Measurements from ENCODE around the gene MINK1. TPM values are rescaled to one million over a fixed set of nuclear protein-coding genes. Genes with fewer than 3 reads are reported as not detected.
"Not testable (repeated sequence)": the region's sequence is repeated elsewhere in the genome, so short reads cannot be mapped to it uniquely, and the experiment has no call there.

MINK1 gene
- total and polyA plus RNA-seq, 9 donors = 37.6 to 177 (median 95.8) TPM

- no peaks in the 10 kb centered on the region for H3K27me3 ChIP-seq
- peaks cover 15% of the 10 kb centered on the region for H3K4me1 ChIP-seq (ENCODE audit: insufficient read depth)
- intact Hi-C loops (cut with DNase I) = no loop called here
- H3K36me3 ChIP-seq = no peaks in the 10 kb centered on the region
- 91 to 93% (median 93%) methylated on average over 16 of the region's 16 CpGs for WGBS, 3 donors
- H3K27ac ChIP-seq = no peak overlapping the region
- no peaks in the 10 kb centered on the region for H3K9me3 ChIP-seq
- DNase-seq = no peak
- TF ChIP-seq EP300 (IDR thresholded peaks at IDR 0.05) (no peak), CTCF (IDR thresholded peaks at IDR 0.05) (no peak), POLR2A (IDR thresholded peaks at IDR 0.05) (no peak)
- no peak overlapping the region for H3K4me3 ChIP-seq
Measured at GRCh38 chr17:4861052-4861451, 27.9 kb downstream of the MINK1 start.

GRCh38 chr17:4862720-4863119, 29.6 kb downstream of the MINK1 start:
- Histone ChIP-seq H3K4me1 (ENCODE audit: insufficient read depth) (peaks cover 7% of the 10 kb centered on the region), H3K9me3 (no peaks in the 10 kb centered on the region), H3K36me3 (no peaks in the 10 kb centered on the region), H3K27ac (no peak overlapping the region), H3K4me3 (no peak overlapping the region), H3K27me3 (no peaks in the 10 kb centered on the region)
- intact Hi-C loops (cut with DNase I) = no loop called here
- TF ChIP-seq CTCF (IDR thresholded peaks at IDR 0.05) = no peak
- no peak for TF ChIP-seq POLR2A (IDR thresholded peaks at IDR 0.05)
- DNase-seq = no peak
- 87 to 93% (median 91%) methylated on average over 4 of the region's 4 CpGs for WGBS, 3 donors

GRCh38 chr17:4863321-4863720, 30.2 kb downstream of the MINK1 start:
- 67 to 75% (median 73%) methylated on average over 1 of the region's 1 CpG for WGBS, 3 donors
- intact Hi-C loops (cut with DNase I) = no loop called here
- no peaks in the 10 kb centered on the region for H3K36me3 ChIP-seq

GRCh38 chr17:4867535-4867934, 34.4 kb downstream of the MINK1 start:
- DNase-seq; H3K4me3 ChIP-seq; H3K4me1 ChIP-seq (ENCODE audit: insufficient read depth); H3K27me3 ChIP-seq; intact Hi-C loops (cut with DNase I); H3K9me3 ChIP-seq; H3K36me3 ChIP-seq; H3K27ac ChIP-seq: not testable (repeated sequence)
- 74 to 91% (median 83%) methylated on average over 5 of the region's 5 CpGs for WGBS, 3 donors

More at GRCh38 chr17:4863321-4863720, 30.2 kb downstream of the MINK1 start:
- Histone ChIP-seq H3K4me3 (no peak overlapping the region), H3K27ac (no peak overlapping the region), H3K27me3 (no peaks in the 10 kb centered on the region), H3K4me1 (ENCODE audit: insufficient read depth) (peaks cover 5% of the 10 kb centered on the region), H3K9me3 (no peaks in the 10 kb centered on the region)
- no peak for DNase-seq
- TF ChIP-seq EP300 (IDR thresholded peaks at IDR 0.05) (no peak), CTCF (IDR thresholded peaks at IDR 0.05) (no peak), POLR2A (IDR thresholded peaks at IDR 0.05) (no peak)

DNA sequence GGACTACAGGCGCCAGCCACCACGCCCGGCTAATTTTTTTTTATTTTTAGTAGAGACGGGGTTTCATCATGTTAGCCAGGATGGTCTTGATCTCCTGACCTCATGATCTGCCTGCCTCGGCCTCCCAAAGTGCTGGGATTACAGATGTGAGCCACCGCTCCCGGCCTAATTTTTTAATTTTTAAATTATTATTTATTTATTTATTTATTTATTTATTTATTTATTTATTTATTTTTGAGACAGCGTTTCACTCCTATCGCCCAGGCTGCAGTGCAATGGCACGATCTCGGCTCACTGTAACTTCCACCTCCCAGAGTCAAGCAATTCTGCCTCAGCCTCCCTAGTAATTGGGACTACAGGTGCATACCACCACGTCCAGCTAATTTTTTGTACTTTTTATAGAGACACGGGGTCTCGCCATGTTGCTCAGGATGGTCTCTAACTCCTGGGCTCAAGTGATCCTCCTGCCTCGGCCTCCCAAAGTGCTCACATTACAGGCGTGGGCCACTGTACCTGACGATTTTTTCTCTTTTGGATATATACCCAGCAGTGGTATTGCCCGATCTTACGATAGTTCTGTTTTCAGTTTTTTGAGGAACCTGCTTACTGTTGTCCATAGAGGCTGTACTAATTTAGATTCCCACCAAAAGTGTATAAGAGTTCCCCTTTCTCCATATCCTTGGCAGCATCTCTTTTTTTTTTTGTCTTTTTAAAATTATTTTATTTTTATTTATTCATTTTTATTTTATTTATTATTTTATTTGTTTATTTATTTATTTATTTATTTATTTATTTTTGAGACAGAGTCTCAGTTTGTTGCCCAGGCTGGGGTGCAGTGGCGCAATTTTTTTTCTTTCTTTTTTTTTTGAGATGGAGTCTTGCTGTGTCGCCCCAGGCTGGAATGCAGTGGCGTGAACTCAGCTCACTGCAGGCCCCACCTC, 36.2 kb downstream of the MINK1 start:
- intact Hi-C loops (cut with DNase I); H3K27me3 ChIP-seq; H3K36me3 ChIP-seq; H3K9me3 ChIP-seq; H3K27ac ChIP-seq; DNase-seq; H3K4me3 ChIP-seq; H3K4me1 ChIP-seq (ENCODE audit: insufficient read depth): not testable (repeated sequence)
- WGBS, 3 donors = 95 to 96% (median 96%) methylated on average over 22 of the region's 22 CpGs

Measured in ovary (tissue), 9 donors.